HEK293T (cell line): ENCODE measurements around the gene ZNF396.

ENCODE experiments used
- ARNT ChIP-seq: fragments of 450-650 bp; IDR thresholded peaks from 2 replicates; pipeline ENCODE4 v1.6.1; 2017; ENCODE audit warnings: mild to moderate bottlenecking
- BHLHE40 ChIP-seq: fragments of 450-650 bp; IDR thresholded peaks from 2 replicates; pipeline ENCODE4 v1.6.1; 2016; ENCODE audit warnings: mild to moderate bottlenecking, moderate library complexity, borderline replicate concordance
- CTBP1 ChIP-seq: fragments of 450-650 bp; IDR thresholded peaks from 2 replicates; pipeline ENCODE4 v1.6.1; 2016; ENCODE audit warnings: borderline replicate concordance
- ELF4 ChIP-seq: fragments of 450-650 bp; IDR thresholded peaks from 2 replicates; pipeline ENCODE4 v1.6.1; 2017; ENCODE audit warnings: antibody characterized with exemption
- FOXA1 ChIP-seq: fragments of 450-650 bp; IDR thresholded peaks from 2 replicates; pipeline ENCODE4 v1.6.1; 2016; ENCODE audit warnings: mild to moderate bottlenecking
- FOXM1 ChIP-seq: fragments of 450-650 bp; IDR thresholded peaks from 2 replicates; pipeline ENCODE4 v1.6.1; 2017; ENCODE audit warnings: mild to moderate bottlenecking, borderline replicate concordance
- HDGF ChIP-seq: fragments of 450-650 bp; IDR thresholded peaks from 2 replicates; pipeline ENCODE4 v1.6.1; 2017; ENCODE audit warnings: antibody characterized with exemption, borderline replicate concordance
- LEF1 ChIP-seq: fragments of 450-650 bp; IDR thresholded peaks from 2 replicates; pipeline ENCODE4 v1.6.1; 2017; ENCODE audit warnings: mild to moderate bottlenecking, borderline replicate concordance
- NFRKB ChIP-seq: fragments of 450-650 bp; IDR thresholded peaks from 2 replicates; pipeline ENCODE4 v1.6.1; 2016; ENCODE audit warnings: mild to moderate bottlenecking, moderate library complexity
- SP1 ChIP-seq: fragments of 450-650 bp; IDR thresholded peaks from 2 replicates; pipeline ENCODE4 v1.6.1; 2017
- SUZ12 ChIP-seq: fragments of 450-650 bp; IDR thresholded peaks from 2 replicates; pipeline ENCODE4 v1.6.1; 2016; ENCODE audit warnings: mild to moderate bottlenecking
- ZNF384 ChIP-seq: fragments of 450-650 bp; IDR thresholded peaks from 2 replicates; pipeline ENCODE4 v1.6.1; 2016

DNA sequence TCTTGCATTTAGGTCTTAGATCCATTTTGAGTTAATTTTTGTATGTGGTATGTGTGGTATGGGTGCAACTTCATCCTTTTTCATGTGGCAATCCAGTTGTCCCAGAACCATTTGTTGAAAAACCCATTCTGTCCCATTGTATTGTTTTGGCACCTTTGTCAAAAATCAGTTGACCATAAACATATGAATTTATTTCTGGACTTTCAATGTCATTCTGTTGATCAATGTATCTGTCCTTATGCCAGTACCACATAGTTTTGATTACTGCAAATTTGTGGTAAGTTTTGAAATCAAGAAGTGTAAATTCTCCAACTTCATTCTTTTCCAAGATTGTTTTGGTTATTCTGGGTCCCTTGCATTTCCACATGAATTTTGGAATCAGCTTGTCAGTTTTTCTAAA, 16.6 kb upstream of the ZNF396 start:
- TF ChIP-seq BHLHE40 (no peak), ZNF384 (no peak), ARNT (no peak), CTBP1 (no peak), NFRKB (no peak), FOXM1 (no peak), SUZ12 (no peak), LEF1 (no peak), SP1 (no peak), HDGF (no peak), FOXA1 (no peak), ELF4 (no peak)
